B cell (primary cell): ENCODE results near the gene IVNS1ABP.

Experiments used
- EZH2 ChIP-seq: IDR thresholded peaks from 2 replicates; pipeline ENCODE4 v1.6.1; 2012; ENCODE audit warnings: borderline replicate concordance, low read depth, mild to moderate bottlenecking, moderate library complexity, low read length; ENCODE audit not compliant: insufficient read depth, poor library complexity, severe bottlenecking
- TF ChIP-seq, protein P1 (sequence below): fragments of 200-600 bp; IDR thresholded peaks from one replicate; pipeline ENCODE4 v1.8.0; 2022; ENCODE audit warnings: antibody characterized with exemption, mild to moderate bottlenecking

GRCh38 chr1:185262151-185262550 lies 54.9 kb downstream of the IVNS1ABP start:
- TF ChIP-seq, protein P1, sequence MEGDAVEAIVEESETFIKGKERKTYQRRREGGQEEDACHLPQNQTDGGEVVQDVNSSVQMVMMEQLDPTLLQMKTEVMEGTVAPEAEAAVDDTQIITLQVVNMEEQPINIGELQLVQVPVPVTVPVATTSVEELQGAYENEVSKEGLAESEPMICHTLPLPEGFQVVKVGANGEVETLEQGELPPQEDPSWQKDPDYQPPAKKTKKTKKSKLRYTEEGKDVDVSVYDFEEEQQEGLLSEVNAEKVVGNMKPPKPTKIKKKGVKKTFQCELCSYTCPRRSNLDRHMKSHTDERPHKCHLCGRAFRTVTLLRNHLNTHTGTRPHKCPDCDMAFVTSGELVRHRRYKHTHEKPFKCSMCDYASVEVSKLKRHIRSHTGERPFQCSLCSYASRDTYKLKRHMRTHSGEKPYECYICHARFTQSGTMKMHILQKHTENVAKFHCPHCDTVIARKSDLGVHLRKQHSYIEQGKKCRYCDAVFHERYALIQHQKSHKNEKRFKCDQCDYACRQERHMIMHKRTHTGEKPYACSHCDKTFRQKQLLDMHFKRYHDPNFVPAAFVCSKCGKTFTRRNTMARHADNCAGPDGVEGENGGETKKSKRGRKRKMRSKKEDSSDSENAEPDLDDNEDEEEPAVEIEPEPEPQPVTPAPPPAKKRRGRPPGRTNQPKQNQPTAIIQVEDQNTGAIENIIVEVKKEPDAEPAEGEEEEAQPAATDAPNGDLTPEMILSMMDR: no peak
- TF ChIP-seq EZH2: no peak
